Activated T-cell treated with anti-CD3 and anti-CD28 coated beads, Interleukin-2, amount 50 U/mL, for 48 hours (primary cell): Measurements from ENCODE around the gene CREB3L4.
"Not testable (repeated sequence)": the region's sequence is repeated elsewhere in the genome, so short reads cannot be mapped to it uniquely, and the experiment has no call there.

Source experiments
- DNase-seq, 2 experiments: peaks; one replicate each; pipeline ENCODE4 v3.0.0-alpha.2; 2020

CREB3L4 gene

GRCh38 chr1:153987621-153988020, 19.9 kb downstream of the CREB3L4 start:
- no peak for DNase-seq

DNA sequence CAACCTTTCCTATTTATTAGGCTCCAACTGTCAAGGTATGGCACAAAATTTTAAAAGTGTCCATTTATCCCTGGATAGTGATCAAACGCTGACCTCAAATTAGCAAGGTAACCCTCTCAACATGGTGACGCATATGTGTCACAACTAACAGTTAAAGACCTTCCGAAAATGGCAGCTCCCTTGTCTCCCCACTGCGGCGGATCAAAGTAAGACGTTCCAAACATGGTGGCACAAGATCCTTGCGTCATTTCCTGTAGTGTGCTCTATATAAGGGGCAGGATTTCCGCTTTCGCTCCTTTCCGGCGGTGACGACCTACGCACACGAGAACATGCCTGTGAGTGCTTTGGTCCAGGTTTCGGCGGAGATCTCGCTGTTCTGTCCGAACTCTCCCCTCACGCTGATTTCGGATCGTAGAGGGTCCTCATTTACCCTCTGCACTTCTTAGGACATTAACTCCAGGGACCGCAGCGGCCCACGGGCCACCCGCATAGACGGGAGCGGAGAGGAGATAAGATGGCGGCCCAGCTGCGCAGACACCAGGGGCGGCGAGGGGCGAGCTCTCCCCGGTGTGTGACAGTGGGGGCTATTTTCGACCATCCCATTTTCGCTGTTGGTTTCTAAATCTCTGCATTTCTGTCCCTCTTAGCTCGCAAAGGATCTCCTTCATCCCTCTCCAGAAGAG, 22.9 kb downstream of the CREB3L4 start, which contains the start of gene RPS27:
RPS27 (plus strand) TSS at position 295 of the 683 bp plus-strand sequence; CDS start at position 330, 35 bp downstream.
- peak; percentile 90 to 91 for DNase-seq

- no peak for DNase-seq
Measured at GRCh38 chr1:153991151-153991630, 23.5 kb downstream of the CREB3L4 start.

GRCh38 chr1:153991806-153992205, 24.1 kb downstream of the CREB3L4 start:
- DNase-seq: no peak

DNA sequence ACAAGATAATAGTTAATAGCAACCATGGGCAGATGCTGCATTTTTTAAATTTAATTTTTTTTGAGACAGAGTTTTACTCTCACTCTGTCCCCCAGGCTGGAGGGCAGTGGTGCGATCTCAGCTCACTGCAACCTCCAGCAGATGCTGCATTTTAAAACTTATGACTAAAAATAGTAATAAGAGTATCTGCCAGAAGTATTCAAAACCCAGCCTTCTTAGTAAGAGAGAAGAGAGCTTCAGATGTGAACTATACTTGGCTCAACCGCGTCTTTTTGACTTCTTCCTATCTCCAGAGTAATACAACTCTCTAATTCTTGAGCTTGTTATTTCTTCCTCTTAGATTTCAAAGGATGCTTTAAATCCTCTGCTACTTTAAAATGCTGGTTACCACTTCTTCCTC, 27.5 kb downstream of the CREB3L4 start:
- DNase-seq: no peak

- no peak for DNase-seq
Measured at GRCh38 chr1:153995640-153996039, 27.9 kb downstream of the CREB3L4 start.

DNA sequence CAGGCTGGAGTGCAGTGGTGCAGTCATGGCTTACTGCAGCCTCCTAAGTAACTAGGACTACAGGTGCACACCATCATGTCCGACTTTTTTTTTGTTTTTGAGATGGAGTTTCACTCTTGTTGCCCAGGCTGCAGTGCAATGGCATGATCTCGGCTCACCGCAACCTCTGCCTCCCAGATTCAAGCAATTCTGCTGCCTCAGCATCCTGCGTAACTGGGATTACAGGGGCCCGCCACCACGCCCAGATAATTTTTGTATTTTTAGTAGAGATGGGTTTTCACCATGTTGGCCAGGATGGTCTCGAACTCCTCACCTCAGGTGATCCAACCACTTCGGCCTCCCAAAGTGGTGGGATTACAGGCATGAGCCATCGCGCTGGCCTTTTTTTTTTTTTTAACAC, 29.2 kb downstream of the CREB3L4 start:
- not testable (repeated sequence) for DNase-seq

- DNase-seq: no peak
Measured at GRCh38 chr1:154000420-154000819, 32.7 kb downstream of the CREB3L4 start.

DNA sequence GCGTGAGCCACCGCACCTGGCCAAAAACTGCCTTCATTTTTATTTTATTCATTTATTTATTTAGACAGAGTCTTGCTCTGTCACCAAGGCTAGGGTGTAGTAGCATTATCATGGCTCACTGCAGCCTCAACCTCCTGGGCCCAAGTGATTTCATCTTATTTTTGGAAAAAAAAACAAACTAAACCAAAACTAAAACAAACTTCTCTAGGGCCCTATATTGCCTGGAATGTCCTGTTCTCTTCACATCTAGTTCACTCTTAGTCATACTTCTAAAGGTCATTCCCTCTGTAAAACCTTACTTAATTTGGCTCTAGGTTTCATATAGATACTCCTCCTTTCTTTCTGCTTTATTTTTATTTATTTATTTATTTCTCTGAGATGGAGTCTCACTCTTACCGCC, 38.4 kb downstream of the CREB3L4 start:
- DNase-seq: no peak

DNA sequence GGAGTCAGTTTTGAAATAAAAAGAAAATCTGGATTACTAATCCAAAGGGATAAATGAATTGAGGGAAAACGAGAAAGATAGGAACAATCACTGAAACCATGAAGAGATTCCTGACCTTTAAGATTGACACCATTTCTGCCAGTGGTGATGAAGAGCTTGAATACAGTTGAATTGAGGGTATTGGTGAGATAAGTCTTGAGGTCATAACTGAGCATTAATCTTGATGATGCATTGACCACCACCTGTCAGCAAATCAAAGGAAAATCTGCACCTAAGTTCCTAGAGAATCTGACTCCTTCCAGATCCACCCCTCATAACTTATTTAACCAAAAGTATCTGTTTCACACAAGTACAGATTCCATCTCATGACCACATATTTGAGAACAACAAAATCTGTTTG, 44.4 kb downstream of the CREB3L4 start:
- no peak for DNase-seq

DNA sequence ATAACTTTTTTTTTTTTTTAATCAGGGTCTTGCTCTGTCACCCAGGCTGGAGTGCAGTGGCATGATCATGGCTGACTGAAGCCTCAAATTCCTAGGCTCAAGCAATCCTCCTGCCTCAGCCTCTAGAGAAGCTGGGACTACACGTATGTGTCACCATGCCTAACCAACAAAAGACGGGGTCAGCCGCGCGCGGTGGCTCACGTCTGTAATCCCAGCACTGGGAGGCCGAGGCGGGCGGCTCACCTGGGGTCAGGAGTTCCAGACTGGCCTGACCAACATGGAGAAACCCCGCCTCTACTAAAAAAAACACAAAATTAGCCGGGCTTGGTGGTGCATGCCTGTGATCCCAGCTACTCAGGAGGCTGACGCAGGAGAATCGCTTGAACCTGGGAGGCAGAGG, 44.8 kb downstream of the CREB3L4 start:
- not testable (repeated sequence) for DNase-seq

GRCh38 chr1:154014154-154014907, 46.6 kb downstream of the CREB3L4 start:
- DNase-seq: no peak

DNA sequence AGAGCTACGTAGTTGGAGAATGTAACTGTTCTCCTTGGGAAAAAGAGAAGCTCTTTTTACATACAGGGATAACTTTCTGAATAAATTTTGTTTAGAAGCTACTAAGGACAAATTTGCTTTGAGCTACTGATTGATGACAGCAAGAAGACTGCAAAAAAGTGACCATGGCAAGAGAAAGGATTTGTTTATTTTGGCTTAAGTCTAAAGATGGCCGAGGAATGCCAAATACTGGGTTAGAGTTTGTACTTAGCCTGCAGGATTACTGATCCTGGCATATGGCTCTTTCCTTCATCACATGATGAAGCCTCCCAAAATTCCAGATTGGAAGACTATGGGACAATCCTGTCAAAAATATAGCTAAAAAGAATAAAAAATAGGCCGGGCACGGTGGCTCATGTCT, 51.6 kb downstream of the CREB3L4 start:
- DNase-seq: no peak

GRCh38 chr1:154019940-154020339, 52.2 kb downstream of the CREB3L4 start:
- no peak for DNase-seq
